Liver (tissue), 9 donors: ENCODE measurements around the gene CTU2. TPM values are rescaled to one million over a fixed set of nuclear protein-coding genes. Genes with fewer than 3 reads are reported as not detected.

Source experiments
- DNase-seq: peaks from one replicate; pipeline ENCODE4 v3.0.0-alpha.2; 2017; ENCODE audit warnings: low spot score
- H3K27ac ChIP-seq, 2 donors: one replicate each; pipeline ENCODE4 v1.7.0; 2013; ENCODE audit warnings: inconsistent platforms in 2 of 2, low read length in 2 of 2, control low read depth in 1 of 2, low read depth in 1 of 2, mild to moderate bottlenecking in 1 of 2
- H3K27me3 ChIP-seq, 4 donors: one replicate each; pipeline versions ENCODE4 v1.6.1 to v1.7.0; 2013; ENCODE audit warnings: low read length in 3 of 4, inconsistent platforms in 1 of 4, mild to moderate bottlenecking in 1 of 4, moderate library complexity in 1 of 4; ENCODE audit not compliant: control insufficient read depth in 4 of 4, insufficient read depth in 4 of 4
- H3K36me3 ChIP-seq, 4 donors: one replicate each; pipeline versions ENCODE4 v1.6.1 to v1.7.0; 2013; ENCODE audit warnings: low read length in 3 of 4, mild to moderate bottlenecking in 3 of 4, low read depth in 1 of 4, moderate library complexity in 1 of 4; ENCODE audit not compliant: control insufficient read depth in 4 of 4, insufficient read depth in 3 of 4
- H3K4me1 ChIP-seq, 4 donors: one replicate each; pipeline versions ENCODE4 v1.6.1 to v1.7.0; 2013; ENCODE audit warnings: low read length in 3 of 4, mild to moderate bottlenecking in 3 of 4, moderate library complexity in 1 of 4; ENCODE audit not compliant: control insufficient read depth in 4 of 4, insufficient read depth in 4 of 4
- H3K4me3 ChIP-seq, 3 donors: one replicate each; pipeline versions ENCODE4 v1.6.1 to v1.7.0; 2013; ENCODE audit warnings: low read length in 3 of 3, control low read depth in 1 of 3, low read depth in 1 of 3, mild to moderate bottlenecking in 1 of 3
- H3K9ac ChIP-seq, 2 donors: one replicate each; pipeline ENCODE4 v1.7.0; 2013; ENCODE audit warnings: low read length in 2 of 2, mild to moderate bottlenecking in 2 of 2, moderate library complexity in 2 of 2, control low read depth in 1 of 2, low read depth in 1 of 2
- H3K9me3 ChIP-seq, 4 donors: one replicate each; pipeline versions ENCODE4 v1.6.1 to v1.7.0; 2013; ENCODE audit warnings: low read length in 3 of 4; ENCODE audit not compliant: control insufficient read depth in 4 of 4
- FOXA1 ChIP-seq: IDR thresholded peaks from 2 replicates; pipeline ENCODE4 v1.6.1; 2016; ENCODE audit warnings: antibody characterized with exemption
- FOXA2 ChIP-seq: IDR thresholded peaks from 2 replicates; pipeline ENCODE4 v1.6.1; 2016; ENCODE audit warnings: antibody characterized with exemption
- GABPA ChIP-seq, 2 donors: IDR thresholded peaks in 1 of 2; conservative IDR thresholded peaks in 1 of 2; 2 replicates each; pipeline ENCODE4 v1.6.1; 2016; ENCODE audit warnings: antibody characterized with exemption in 2 of 2, mild to moderate bottlenecking in 1 of 2, moderate library complexity in 1 of 2
- HNF4A ChIP-seq, 2 donors: conservative IDR thresholded peaks; 2 replicates each; pipeline ENCODE4 v1.6.1; 2016; ENCODE audit warnings: antibody characterized with exemption in 2 of 2, mild to moderate bottlenecking in 2 of 2
- JUND ChIP-seq, 2 donors: IDR thresholded peaks; 2 replicates each; pipeline ENCODE4 v1.6.1; 2016; ENCODE audit warnings: antibody characterized with exemption in 2 of 2
- NR2F2 ChIP-seq: IDR thresholded peaks from 2 replicates; pipeline ENCODE4 v1.6.1; 2016; ENCODE audit warnings: antibody characterized with exemption
- RAD21 ChIP-seq, 2 donors: IDR thresholded peaks; 2 replicates each; pipeline ENCODE4 v1.6.1; 2016; ENCODE audit warnings: antibody characterized with exemption in 2 of 2, mild to moderate bottlenecking in 2 of 2
- RXRA ChIP-seq, 2 donors: IDR thresholded peaks; 2 replicates each; pipeline ENCODE4 v1.6.1; 2017 to 2018; ENCODE audit warnings: antibody characterized with exemption in 2 of 2, mild to moderate bottlenecking in 1 of 2
- SP1 ChIP-seq: IDR thresholded peaks from 2 replicates; pipeline ENCODE4 v1.6.1; 2018; ENCODE audit warnings: antibody characterized with exemption, mild to moderate bottlenecking
- TAF1 ChIP-seq: conservative IDR thresholded peaks from 2 replicates; pipeline ENCODE4 v1.6.1; 2016; ENCODE audit warnings: antibody characterized with exemption, mild to moderate bottlenecking
- YY1 ChIP-seq: IDR thresholded peaks from 2 replicates; pipeline ENCODE4 v1.6.1; 2016; ENCODE audit warnings: antibody characterized with exemption, mild to moderate bottlenecking
- WGBS: extraction: QIAGEN DNeasy Blood & Tissue Kit; methylation state at CpG from one replicate; pipeline ENCODE4 v1.1.7; 2013; 5-methylcytosine and 5-hydroxymethylcytosine counted together
- polyA plus RNA-seq, 2 donors: library from polyadenylated mRNA; stranded (reverse) in 1 of 2; unstranded in 1 of 2; fragments of 200-250 nt in 1 of 2; fragments of >200 nt in 1 of 2; fragmentation: Nextera tagmentation in 1 of 2; extraction: Ambion mirVana in 1 of 2; gene quantifications; one replicate each; pipeline versions ENCODE4 v1.2.1 to v1.2.3, GENCODE V29; 2013 to 2015
- total RNA-seq, 2 donors: library from RNA; depleted of rRNA; stranded (reverse); fragments of >200 nt; gene quantifications; one replicate each; pipeline ENCODE4 v1.2.3, GENCODE V29; 2014
- TF ChIP-seq, protein P1 (sequence below): IDR thresholded peaks from 2 replicates; pipeline ENCODE4 v1.6.1; 2016; ENCODE audit warnings: antibody characterized with exemption
- TF ChIP-seq, protein P2 (sequence below): IDR thresholded peaks from 2 replicates; pipeline ENCODE4 v1.6.1; 2016; ENCODE audit warnings: antibody characterized with exemption
- TF ChIP-seq, protein P3 (sequence below): IDR thresholded peaks from 2 replicates; pipeline ENCODE4 v1.6.1; 2016; ENCODE audit warnings: antibody characterized with exemption, mild to moderate bottlenecking
- TF ChIP-seq, protein P4 (sequence below): IDR thresholded peaks from 2 replicates; pipeline ENCODE4 v1.6.1; 2016; ENCODE audit warnings: antibody characterized with exemption
- donor health status: healthy.
- donor health status: healthy.
- donor health status: healthy.
- donor health status: healthy.
- donor health status: healthy.

Gene CTU2
- total and polyA plus RNA-seq, 4 donors = 7.0 to 8.5 (median 7.4) TPM

DNA sequence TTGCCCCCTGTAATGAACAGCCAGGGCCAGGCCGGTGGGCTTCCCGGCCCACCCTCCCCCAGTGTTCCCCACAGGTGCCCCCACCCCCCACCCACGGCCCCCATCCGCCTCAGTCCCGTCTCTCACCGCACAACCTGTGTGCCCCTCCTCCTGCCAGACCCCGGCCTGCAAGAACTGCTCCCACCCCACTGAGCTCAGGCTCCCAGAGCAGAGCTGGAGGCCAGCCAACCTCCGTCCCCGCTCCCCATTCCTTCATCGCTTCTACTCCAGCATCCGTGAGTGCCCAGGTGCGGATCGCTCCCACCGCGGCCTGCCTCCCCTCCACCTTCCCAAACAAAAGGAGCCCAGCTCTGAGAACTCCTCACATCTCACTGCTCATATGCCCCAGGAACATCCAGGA is 47.6 kb upstream of the CTU2 start:
- no peak overlapping the region for H3K27ac ChIP-seq
- peaks cover 1 to 17% (median 7%) of the 10 kb centered on the region in 4 donors for H3K4me1 ChIP-seq
- no peak overlapping the region for H3K4me3 ChIP-seq
- no peaks in the 10 kb centered on the region for H3K9me3 ChIP-seq
- DNase-seq = no peak
- H3K27me3 ChIP-seq = no peaks in the 10 kb centered on the region
- no peak for TF ChIP-seq FOXA1
- no peak for TF ChIP-seq HNF4A (conservative IDR thresholded peaks at IDR 0.05)
- no peak for TF ChIP-seq GABPA (IDR thresholded peaks at IDR 0.05 in 1 of 2, conservative IDR thresholded peaks at IDR 0.05 in 1 of 2)
- TF ChIP-seq JUND (IDR thresholded peaks at IDR 0.05) = no peak
- no peak for TF ChIP-seq TAF1
- TF ChIP-seq YY1 = no peak
- no peak for TF ChIP-seq SP1
- TF ChIP-seq, protein P1, sequence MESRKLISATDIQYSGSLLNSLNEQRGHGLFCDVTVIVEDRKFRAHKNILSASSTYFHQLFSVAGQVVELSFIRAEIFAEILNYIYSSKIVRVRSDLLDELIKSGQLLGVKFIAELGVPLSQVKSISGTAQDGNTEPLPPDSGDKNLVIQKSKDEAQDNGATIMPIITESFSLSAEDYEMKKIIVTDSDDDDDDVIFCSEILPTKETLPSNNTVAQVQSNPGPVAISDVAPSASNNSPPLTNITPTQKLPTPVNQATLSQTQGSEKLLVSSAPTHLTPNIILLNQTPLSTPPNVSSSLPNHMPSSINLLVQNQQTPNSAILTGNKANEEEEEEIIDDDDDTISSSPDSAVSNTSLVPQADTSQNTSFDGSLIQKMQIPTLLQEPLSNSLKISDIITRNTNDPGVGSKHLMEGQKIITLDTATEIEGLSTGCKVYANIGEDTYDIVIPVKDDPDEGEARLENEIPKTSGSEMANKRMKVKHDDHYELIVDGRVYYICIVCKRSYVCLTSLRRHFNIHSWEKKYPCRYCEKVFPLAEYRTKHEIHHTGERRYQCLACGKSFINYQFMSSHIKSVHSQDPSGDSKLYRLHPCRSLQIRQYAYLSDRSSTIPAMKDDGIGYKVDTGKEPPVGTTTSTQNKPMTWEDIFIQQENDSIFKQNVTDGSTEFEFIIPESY = no peak
- TF ChIP-seq FOXA2 = no peak
- TF ChIP-seq RXRA (IDR thresholded peaks at IDR 0.05) = no peak
- TF ChIP-seq, protein P2, sequence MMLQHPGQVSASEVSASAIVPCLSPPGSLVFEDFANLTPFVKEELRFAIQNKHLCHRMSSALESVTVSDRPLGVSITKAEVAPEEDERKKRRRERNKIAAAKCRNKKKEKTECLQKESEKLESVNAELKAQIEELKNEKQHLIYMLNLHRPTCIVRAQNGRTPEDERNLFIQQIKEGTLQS = no peak
- no peak for TF ChIP-seq RAD21 (IDR thresholded peaks at IDR 0.05)
- TF ChIP-seq, protein P3, sequence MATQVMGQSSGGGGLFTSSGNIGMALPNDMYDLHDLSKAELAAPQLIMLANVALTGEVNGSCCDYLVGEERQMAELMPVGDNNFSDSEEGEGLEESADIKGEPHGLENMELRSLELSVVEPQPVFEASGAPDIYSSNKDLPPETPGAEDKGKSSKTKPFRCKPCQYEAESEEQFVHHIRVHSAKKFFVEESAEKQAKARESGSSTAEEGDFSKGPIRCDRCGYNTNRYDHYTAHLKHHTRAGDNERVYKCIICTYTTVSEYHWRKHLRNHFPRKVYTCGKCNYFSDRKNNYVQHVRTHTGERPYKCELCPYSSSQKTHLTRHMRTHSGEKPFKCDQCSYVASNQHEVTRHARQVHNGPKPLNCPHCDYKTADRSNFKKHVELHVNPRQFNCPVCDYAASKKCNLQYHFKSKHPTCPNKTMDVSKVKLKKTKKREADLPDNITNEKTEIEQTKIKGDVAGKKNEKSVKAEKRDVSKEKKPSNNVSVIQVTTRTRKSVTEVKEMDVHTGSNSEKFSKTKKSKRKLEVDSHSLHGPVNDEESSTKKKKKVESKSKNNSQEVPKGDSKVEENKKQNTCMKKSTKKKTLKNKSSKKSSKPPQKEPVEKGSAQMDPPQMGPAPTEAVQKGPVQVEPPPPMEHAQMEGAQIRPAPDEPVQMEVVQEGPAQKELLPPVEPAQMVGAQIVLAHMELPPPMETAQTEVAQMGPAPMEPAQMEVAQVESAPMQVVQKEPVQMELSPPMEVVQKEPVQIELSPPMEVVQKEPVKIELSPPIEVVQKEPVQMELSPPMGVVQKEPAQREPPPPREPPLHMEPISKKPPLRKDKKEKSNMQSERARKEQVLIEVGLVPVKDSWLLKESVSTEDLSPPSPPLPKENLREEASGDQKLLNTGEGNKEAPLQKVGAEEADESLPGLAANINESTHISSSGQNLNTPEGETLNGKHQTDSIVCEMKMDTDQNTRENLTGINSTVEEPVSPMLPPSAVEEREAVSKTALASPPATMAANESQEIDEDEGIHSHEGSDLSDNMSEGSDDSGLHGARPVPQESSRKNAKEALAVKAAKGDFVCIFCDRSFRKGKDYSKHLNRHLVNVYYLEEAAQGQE = no peak
- 95% methylated on average over 15 of the region's 15 CpGs for WGBS
- no peak overlapping the region for H3K9ac ChIP-seq
- peaks cover 7 to 29% (median 15%) of the 10 kb centered on the region in 4 donors for H3K36me3 ChIP-seq

DNA sequence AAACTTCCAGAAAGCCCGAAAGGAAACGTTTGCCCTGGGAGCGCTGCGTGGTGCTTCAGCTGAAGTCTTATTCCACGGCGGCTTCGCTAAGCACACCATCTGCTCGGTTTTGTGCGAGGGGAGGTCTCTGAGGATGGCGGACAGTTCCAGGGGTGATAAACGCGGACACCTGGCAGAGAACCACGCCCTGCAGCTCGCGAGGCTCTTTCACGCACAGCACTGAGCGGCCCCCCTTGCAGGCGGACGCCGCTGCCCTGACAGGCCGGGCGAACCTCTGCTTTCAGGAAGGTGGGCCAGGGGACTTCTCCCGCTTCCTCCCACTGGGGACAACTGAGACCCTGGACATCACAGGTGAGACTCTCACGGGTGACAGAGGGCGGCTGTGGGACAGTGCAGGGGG is 47.1 kb upstream of the CTU2 start:
- no peaks in the 10 kb centered on the region for H3K9me3 ChIP-seq
- DNase-seq = no peak
- 96% methylated on average over 25 of the region's 25 CpGs for WGBS
- TF ChIP-seq NR2F2 = no peak
- TF ChIP-seq, protein P2 = no peak
- TF ChIP-seq, protein P4, sequence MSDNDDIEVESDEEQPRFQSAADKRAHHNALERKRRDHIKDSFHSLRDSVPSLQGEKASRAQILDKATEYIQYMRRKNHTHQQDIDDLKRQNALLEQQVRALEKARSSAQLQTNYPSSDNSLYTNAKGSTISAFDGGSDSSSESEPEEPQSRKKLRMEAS = no peak
- peaks cover 7 to 28% (median 13%) of the 10 kb centered on the region in 4 donors for H3K36me3 ChIP-seq
- no peak overlapping the region for H3K27ac ChIP-seq
- H3K9ac ChIP-seq = no peak overlapping the region
- no peak overlapping the region for H3K4me3 ChIP-seq
- H3K27me3 ChIP-seq = no peaks in the 10 kb centered on the region
- peaks cover 4 to 22% (median 11%) of the 10 kb centered on the region in 4 donors for H3K4me1 ChIP-seq
